HG03045 (cell line): ENCODE data around the gene CENPE.

Source experiments
- ATAC-seq: cut with Tn5 transposase; IDR thresholded peaks from one replicate; pipeline ENCODE4 v1.9.1; 2021; ENCODE audit warnings: mild to moderate bottlenecking, moderate library complexity; ENCODE audit not compliant: unreplicated experiment

CENPE gene

DNA sequence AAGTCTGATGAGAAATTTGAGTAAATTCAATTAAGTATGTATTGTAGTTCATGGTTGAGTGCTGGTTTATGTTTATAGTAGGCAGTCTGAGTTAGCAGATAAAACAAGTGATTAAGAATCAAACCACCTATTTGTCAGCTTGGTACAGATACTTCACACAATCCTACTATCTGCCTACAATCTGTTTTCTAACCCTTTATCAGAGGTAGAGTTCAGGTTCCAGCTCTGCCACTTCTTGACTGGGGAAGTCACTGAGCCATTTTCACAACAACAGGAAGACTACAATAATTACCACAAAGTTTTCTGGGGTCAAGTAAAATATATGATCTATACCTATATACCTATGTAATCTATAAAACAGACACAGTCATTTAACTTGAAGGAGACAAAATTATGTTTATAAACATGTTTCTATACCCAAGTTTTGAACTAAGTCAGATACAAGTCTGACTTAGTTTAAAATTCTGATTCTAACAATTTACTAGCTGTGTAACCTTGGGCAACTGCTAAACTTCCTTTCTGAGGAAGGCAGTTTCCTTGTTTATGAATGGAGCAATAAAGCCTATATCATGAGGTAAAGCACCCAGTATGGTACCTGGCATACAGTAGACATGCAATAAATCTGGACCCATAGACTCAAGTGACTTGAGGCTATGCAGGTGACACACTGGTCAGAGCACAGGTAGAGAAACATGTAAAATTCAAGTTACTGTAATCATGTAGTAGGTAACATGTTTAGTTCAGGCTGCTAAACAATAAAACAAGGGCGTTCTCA is 61.3 kb downstream of the CENPE start:
- ATAC-seq: no peak

- no peak for ATAC-seq
Measured at GRCh38 chr4:103129174-103129573, 69.0 kb downstream of the CENPE start.

DNA sequence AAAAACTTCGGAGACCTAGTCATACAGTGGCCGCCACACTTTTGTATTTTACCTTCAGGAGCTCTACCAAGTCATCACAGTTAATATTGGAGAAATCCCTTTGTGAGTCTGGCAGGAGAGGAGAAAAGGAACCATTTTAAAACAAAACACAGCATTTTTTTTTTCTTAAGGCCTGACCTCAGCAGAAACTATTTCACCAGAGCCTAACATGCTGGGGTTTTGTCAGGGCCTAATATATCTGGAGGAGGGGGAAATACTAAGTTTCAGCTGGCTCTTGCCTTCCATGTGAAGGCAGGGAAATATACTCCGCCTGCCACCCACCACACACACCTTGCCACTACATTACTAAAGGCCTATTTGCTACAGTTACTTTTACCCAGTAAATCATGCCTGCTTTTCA is 72.0 kb downstream of the CENPE start:
- no peak for ATAC-seq

- ATAC-seq: no peak
Measured at GRCh38 chr4:103123114-103123513, 75.0 kb downstream of the CENPE start.

DNA sequence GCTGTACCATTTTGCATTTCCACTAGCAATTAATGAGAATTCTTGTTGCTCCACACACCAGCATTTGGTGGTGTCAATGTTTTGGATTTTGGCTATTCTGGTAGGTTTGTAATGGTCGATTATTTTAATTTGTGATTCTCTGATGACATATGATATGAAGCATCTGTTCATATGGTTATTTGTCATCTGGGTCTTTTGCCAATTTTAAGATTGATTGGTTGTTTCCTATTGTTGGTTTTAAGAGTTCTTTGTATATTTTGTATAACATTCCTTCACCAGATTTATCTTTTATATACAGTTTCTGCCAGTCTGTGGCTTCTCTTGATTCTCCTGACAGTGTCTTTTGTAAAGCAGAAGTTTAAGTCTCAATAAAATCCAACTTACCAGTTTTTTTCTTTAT is 80.0 kb downstream of the CENPE start:
- no peak for ATAC-seq

GRCh38 chr4:103111598-103111997 is 86.5 kb downstream of the CENPE start:
- ATAC-seq: no peak

DNA sequence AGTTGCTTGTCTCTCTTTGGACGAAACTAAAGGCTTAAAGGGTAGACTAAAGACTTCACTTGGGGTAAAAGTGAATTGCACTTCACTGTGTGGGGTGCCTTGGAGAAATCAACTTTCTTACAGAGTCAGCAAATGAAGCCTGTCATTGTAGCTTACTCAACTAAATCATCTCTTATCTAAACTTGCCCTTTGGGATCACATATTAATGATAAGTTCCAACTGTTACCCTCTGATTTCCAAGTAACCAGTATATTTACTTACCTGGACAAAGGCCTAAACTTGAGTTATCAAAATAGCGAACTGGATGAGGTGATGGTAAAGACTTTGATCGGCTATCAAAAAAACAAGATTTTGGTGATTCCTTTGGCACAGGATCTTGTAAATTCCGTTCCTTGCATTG is 89.6 kb downstream of the CENPE start:
- ATAC-seq: no peak

GRCh38 chr4:103105558-103106356 is 92.4 kb downstream of the CENPE start:
- no peak for ATAC-seq

DNA sequence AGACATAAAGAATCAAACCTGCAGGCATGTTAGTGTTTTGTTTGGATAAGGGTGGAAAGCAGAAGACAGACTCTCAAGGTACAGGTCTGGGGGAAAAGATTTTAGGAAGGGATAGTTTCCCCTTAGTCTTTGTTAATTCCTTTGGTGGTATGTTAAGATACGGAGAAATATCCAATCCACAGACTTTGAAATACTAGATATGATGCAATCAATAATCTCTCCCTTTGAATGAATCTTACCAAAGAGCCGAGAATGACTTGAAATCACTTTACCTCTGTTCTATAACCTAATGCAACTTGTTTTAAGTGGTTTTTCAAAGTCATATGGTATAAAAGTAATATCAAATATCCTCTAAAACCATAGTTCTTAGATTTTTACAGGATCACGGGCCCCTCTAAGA is 93.3 kb downstream of the CENPE start:
- ATAC-seq: no peak

- ATAC-seq: no peak
Measured at GRCh38 chr4:103100691-103101090, 97.5 kb downstream of the CENPE start.

DNA sequence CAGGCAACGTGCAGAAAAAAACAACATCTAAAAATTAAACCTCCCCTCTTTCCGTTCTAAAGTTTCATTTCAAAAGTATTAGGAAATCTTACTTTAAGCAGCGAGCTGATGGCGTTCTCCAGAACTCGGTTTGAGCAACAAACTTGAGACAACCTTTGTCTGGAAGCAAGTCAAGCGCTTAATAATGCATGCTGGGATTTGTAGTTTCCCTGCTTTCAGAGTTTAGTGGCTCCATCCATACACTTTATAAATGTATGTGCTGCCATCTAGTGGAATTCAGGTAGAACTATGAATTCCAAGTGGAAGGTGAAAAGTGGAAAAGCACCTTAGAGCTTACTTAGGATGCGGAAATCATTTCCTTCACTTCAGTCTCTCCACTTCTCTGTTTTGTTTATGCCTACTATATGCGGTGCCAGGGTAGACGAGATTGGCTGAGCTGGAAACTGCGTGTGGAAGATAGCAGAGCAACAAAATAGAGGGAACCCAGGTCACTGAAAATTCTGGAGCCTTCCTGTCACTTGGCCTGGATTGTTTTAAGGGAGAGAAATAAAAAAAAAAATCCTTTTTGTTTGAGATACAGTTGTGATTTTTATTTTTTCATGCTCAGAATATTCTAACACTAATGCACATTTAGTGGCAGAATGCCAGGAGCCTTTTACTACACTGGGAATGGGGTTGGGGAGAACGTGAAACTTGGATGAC is 98.3 kb downstream of the CENPE start, which contains the start of gene BDH2:
BDH2 (minus strand) TSS at position 144 of the 702 bp plus-strand sequence. CDS start 3,580 bp downstream, outside the sequence.
- peak; percentile 97 for ATAC-seq

- ATAC-seq: no peak
Measured at GRCh38 chr4:103098756-103099440, 99.2 kb downstream of the CENPE start.

DNA sequence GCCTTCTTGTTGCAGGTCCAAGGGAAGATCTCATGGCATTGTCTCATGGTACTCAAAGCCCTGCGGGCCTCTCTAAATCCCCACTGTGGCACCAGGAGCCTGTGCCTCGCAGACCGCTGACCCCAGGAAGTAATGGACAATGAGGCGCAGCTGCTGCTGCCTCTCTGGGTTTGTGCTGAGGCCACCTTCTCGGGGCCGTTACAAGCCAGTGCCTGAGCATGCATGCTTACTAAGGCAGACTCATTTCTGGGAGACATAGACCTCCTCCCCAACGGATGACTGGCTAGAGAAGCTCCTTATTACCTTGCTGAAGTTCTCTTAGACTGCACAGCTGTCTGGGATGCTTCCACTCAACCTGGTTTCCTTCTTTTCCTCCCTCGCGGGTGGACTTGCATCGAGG is 99.8 kb downstream of the CENPE start:
- no peak for ATAC-seq

- no peak for ATAC-seq
Measured at GRCh38 chr4:103097112-103097511, 101.0 kb downstream of the CENPE start.

- ATAC-seq: no peak
Measured at GRCh38 chr4:103095080-103095479, 103.1 kb downstream of the CENPE start.

DNA sequence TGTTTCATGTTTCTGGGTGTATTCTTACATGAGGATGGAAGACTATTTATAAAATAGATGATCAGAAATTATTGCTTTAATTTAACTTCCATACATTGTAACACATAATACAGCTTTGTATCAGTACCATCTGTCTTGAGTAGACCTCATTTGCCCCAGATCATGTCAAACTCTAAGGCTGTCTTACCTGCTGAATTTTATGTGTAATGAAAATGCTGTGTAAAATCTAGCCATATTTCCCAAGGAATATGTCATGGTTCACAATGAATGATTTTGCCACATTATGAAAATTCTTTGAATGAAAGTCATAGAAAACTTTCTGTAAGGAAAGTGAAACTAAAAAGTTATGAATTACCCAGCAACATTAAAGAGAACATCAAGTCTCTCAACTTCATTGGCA is 105.9 kb downstream of the CENPE start:
- no peak for ATAC-seq

GRCh38 chr4:103091601-103092223 is 106.4 kb downstream of the CENPE start:
- ATAC-seq: peak; percentile 69

DNA sequence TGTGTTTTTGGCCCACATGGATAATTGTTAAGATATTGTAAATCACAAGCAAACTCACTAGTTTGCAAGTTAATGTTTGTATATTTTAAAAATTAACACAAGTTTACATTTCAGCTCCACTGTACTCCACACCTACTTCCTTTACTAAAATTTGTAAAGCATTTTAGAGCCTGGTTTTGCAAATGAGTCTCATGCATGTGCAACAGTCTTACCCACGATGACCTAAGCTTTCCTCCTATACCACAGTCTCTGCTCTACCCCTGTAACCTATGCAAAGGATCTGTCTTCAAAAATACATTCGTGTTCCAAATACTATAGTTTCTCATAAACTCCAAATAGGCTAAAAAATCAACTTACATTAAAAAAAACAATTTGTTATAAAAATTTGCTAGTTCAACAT is 108.7 kb downstream of the CENPE start:
- no peak for ATAC-seq

DNA sequence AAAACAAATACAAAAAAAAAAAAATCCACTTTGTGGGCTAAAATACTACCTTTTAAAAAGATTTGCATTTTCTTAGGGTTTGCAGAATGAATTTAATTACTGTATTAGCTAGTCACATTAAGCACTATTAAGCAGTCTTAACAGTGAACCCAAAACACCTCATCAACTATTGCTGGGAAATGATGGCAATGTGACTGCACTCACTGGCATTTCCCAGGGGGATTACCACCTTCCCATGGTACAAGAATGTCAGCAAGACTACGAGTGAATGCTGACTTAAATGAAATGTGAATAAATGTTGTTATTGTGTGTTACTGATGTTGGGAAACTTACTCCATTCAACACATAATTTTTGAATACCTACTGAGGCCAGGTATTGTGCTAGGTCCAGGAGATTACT is 111.6 kb downstream of the CENPE start:
- ATAC-seq: no peak

- no peak for ATAC-seq
Measured at GRCh38 chr4:103085555-103086196, 112.5 kb downstream of the CENPE start.
